Neuron (in vitro differentiated cells): Measurements from ENCODE around the gene TCF4.

Source experiments
- H2AFZ ChIP-seq: one replicate; pipeline ENCODE4 v1.6.1; 2013; ENCODE audit warnings: low read depth, mild to moderate bottlenecking, inconsistent platforms, low read length, moderate library complexity
- H3K27me3 ChIP-seq: one replicate; pipeline ENCODE4 v1.6.1; 2013; ENCODE audit warnings: low read length; ENCODE audit not compliant: insufficient read depth
- H3K36me3 ChIP-seq: one replicate; pipeline ENCODE4 v1.6.1; 2013; ENCODE audit warnings: low read length; ENCODE audit not compliant: insufficient read depth
- H3K4me1 ChIP-seq: one replicate; pipeline ENCODE4 v1.6.1; 2013; ENCODE audit warnings: low read length; ENCODE audit not compliant: insufficient read depth
- H3K4me3 ChIP-seq: 2 replicates; pipeline ENCODE4 v1.5.1; 2013; ENCODE audit warnings: mild to moderate bottlenecking, low read length, moderate library complexity
- H3K9me3 ChIP-seq: one replicate; pipeline ENCODE4 v1.6.1; 2013; ENCODE audit warnings: low read length

Gene TCF4

DNA sequence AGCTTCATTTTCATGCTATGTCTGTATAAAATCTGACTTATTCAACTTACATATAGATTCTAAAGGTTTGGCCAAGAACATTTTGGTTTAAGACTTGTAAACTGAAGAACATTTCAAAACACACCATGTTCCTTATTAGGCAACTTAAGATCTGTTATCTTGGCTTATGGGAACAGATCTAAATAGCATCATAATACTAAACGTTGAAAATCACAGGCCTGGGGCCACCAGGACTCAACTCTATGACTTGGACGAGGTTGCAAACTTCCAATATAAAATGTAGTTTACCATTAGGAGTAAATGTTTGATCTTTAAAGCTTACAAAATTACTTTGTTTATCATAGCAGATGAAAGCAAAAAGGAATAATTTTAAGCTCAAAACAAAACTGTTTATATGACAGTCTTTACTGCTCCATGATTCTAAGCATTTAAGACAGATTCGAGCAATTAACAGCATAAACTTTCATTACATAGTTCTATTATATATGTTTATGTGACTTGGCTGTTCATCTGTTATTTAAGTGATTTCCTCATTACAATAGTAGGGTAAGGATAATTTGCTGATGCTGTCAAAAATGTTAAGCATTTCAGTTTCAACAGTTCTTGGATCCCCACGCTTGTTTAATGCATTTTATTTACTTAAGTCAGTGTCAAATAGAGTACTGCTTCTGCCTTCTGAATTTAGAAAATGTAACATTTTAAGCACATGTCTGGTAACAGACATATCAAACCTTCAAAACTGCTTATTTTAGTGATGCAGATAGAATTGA lies 8.3 kb downstream of the TCF4 start:
- Histone ChIP-seq H3K4me1 (peaks cover 27% of the 10 kb centered on the region), H3K36me3 (peaks cover 45% of the 10 kb centered on the region), H2AFZ (no peak overlapping the region), H3K27me3 (no peaks in the 10 kb centered on the region), H3K9me3 (no peaks in the 10 kb centered on the region), H3K4me3 (no peak overlapping the region)

DNA sequence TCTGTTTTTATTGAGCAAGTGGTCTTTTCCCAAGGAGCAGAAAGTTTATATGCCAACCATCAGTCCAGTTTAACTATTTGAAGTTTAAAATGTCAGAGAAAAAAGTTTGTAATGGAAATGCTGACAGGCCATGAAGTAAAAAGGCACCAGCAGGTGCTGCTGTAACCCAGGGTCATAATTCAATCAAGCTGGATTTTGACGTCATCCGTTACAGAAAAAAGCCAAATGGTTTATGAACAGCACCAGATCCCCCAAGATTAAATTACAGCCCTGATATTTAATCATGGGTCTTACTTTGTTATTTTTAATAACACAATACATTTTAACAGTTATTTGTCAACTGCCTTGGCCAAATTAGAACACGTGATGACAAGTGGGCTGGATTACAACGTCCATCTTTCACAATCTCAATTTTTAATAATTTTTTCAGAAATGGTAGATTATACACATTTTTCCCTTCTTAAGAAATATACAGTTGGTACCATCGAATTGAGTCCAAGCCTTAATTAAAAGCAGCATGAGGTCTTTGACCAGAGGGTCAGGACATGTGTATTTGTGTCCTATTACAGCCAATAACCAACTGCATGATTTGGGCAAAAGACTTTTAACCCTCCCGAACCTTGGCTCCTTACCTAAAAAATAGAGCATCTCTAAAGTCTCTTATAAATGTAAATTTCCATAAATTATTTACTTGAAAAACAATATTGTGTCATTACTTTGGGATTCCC lies 10.0 kb downstream of the TCF4 start:
- peaks cover 45% of the 10 kb centered on the region for H3K36me3 ChIP-seq
- no peak overlapping the region for H3K4me3 ChIP-seq
- H3K4me1 ChIP-seq: peaks cover 12% of the 10 kb centered on the region

GRCh38 chr18:55576001-55576400 lies 12.0 kb downstream of the TCF4 start:
- no peak overlapping the region for H2AFZ ChIP-seq
- H3K4me3 ChIP-seq: no peak overlapping the region
- no peaks in the 10 kb centered on the region for H3K4me1 ChIP-seq
- no peaks in the 10 kb centered on the region for H3K27me3 ChIP-seq
- H3K36me3 ChIP-seq: peaks cover 43% of the 10 kb centered on the region
- no peaks in the 10 kb centered on the region for H3K9me3 ChIP-seq

More for the DNA sequence above, 10.0 kb downstream of the TCF4 start:
- Histone ChIP-seq H3K27me3 (no peaks in the 10 kb centered on the region), H2AFZ (no peak overlapping the region), H3K9me3 (no peaks in the 10 kb centered on the region)

DNA sequence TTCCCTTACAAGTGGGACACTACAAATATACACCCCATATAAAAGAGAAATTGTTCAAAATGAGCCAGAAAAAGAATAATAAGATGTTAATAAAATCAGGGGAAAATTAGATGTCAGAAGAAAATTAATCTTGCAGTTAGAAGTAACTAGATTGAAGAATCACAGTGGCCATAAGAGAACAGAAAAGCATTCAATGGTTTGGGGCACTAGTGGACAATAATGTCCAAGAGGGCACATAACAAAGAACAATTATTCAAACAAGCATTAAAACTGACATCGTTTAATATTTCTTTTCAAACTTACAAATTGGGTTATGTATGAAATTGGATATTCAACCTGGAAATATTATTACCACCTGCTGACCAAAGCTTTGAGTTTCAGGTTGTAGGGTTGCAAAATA lies 12.9 kb downstream of the TCF4 start:
- H3K9me3 ChIP-seq: no peaks in the 10 kb centered on the region
- H3K4me3 ChIP-seq: no peak overlapping the region
- no peak overlapping the region for H2AFZ ChIP-seq
- peaks cover 34% of the 10 kb centered on the region for H3K36me3 ChIP-seq
- no peaks in the 10 kb centered on the region for H3K4me1 ChIP-seq
- no peaks in the 10 kb centered on the region for H3K27me3 ChIP-seq

DNA sequence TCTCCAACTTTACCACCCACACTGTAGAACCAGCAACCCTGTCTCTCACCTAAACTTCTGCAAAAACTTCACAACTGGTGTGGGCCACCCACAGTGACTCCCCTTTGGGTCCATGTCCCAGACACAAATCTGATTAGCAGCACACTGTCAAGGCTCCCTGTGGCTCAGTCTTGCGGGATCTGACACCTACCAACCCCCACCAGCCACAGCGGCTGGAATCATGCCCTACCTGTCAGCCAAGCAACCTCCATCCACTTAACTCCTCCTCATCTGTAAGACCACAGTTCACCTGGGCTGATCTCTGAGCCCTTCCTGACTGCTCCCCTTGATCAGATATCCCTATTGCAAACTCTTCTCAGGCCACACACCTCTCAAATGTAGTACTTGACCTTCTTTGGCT lies 14.6 kb downstream of the TCF4 start:
- Histone ChIP-seq H3K27me3 (no peaks in the 10 kb centered on the region), H3K36me3 (peaks cover 29% of the 10 kb centered on the region), H2AFZ (no peak overlapping the region), H3K9me3 (no peaks in the 10 kb centered on the region), H3K4me1 (no peaks in the 10 kb centered on the region), H3K4me3 (no peak overlapping the region)

DNA sequence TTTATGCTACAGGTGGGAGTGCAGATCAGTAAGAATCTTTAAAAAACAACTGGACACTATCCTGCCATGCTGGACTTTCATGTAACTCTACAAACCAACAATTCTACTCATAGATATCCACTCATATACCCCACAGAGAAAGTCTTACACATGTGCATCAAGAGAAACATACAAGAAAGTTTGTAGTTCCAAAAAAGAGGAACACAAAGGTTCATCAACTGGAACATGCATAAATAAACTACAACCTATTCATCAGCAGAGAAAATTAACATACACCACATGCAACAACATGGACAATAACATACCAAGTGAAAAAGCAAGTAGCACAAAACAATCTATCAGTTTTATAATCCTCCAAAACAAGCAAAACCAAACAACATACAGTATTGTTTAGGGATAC lies 17.0 kb downstream of the TCF4 start:
- Histone ChIP-seq H3K27me3 (no peaks in the 10 kb centered on the region), H3K4me3 (no peak overlapping the region), H3K4me1 (no peaks in the 10 kb centered on the region), H3K36me3 (peaks cover 16% of the 10 kb centered on the region), H3K9me3 (no peaks in the 10 kb centered on the region), H2AFZ (no peak overlapping the region)

DNA sequence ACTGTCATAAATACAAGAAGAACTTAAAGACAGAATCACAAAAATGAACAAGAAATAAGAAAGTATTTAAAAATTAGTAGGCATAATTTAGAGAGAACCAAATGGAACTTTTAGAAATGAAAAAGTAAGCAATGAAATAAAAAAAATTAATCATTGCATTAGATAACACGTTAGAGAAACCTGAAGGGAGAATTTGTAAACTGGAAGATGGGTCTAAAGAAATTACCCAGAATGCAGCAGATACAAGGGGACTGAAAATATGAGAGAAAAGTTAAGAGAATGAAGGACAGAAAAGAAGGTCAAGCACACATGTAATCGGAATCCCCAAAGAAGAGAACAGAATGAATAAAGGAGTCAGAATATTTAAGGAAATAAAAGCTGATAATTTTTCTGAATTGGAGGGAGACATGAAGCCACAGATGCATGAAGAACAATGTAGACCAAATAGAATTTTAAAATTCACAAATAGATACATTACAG lies 21.5 kb downstream of the TCF4 start:
- Histone ChIP-seq H3K9me3 (peaks cover 9% of the 10 kb centered on the region), H3K4me1 (no peaks in the 10 kb centered on the region), H3K4me3 (no peak overlapping the region), H2AFZ (no peak overlapping the region), H3K27me3 (no peaks in the 10 kb centered on the region), H3K36me3 (peaks cover 9% of the 10 kb centered on the region)

DNA sequence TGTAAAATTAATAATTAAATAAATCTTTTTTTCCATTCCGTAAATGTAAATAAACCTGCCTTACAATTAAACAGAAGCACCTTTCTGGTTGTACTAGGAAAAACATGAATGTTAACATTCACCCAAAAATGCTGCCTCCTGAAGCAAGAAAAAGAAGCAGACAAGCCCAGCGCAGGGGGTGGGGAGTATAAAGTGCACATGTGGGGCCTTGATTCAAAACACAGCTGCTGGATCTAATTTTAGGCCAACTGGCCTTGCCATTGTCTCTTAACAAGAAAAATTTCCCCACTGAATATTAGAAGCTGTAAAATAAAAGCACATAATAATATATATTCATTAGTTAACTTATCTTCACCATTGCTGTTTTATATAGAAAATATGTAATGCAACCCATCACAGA lies 28.3 kb downstream of the TCF4 start:
- no peaks in the 10 kb centered on the region for H3K4me1 ChIP-seq
- H3K9me3 ChIP-seq: peaks cover 9% of the 10 kb centered on the region
- H3K36me3 ChIP-seq: peaks cover 13% of the 10 kb centered on the region
- H2AFZ ChIP-seq: no peak overlapping the region
- no peak overlapping the region for H3K4me3 ChIP-seq
- no peaks in the 10 kb centered on the region for H3K27me3 ChIP-seq

GRCh38 chr18:55557211-55557610 lies 30.8 kb downstream of the TCF4 start:
- Histone ChIP-seq H3K9me3 (peaks cover under 1% of the 10 kb centered on the region), H3K4me3 (no peak overlapping the region), H2AFZ (no peak overlapping the region), H3K36me3 (peaks cover 5% of the 10 kb centered on the region), H3K4me1 (no peaks in the 10 kb centered on the region), H3K27me3 (no peaks in the 10 kb centered on the region)

GRCh38 chr18:55555395-55556027 lies 32.5 kb downstream of the TCF4 start:
- no peaks in the 10 kb centered on the region for H3K4me1 ChIP-seq
- no peak overlapping the region for H3K4me3 ChIP-seq
- H2AFZ ChIP-seq: no peak overlapping the region
- H3K9me3 ChIP-seq: peaks cover 4% of the 10 kb centered on the region
- peaks cover 11% of the 10 kb centered on the region for H3K36me3 ChIP-seq
- H3K27me3 ChIP-seq: no peaks in the 10 kb centered on the region

DNA sequence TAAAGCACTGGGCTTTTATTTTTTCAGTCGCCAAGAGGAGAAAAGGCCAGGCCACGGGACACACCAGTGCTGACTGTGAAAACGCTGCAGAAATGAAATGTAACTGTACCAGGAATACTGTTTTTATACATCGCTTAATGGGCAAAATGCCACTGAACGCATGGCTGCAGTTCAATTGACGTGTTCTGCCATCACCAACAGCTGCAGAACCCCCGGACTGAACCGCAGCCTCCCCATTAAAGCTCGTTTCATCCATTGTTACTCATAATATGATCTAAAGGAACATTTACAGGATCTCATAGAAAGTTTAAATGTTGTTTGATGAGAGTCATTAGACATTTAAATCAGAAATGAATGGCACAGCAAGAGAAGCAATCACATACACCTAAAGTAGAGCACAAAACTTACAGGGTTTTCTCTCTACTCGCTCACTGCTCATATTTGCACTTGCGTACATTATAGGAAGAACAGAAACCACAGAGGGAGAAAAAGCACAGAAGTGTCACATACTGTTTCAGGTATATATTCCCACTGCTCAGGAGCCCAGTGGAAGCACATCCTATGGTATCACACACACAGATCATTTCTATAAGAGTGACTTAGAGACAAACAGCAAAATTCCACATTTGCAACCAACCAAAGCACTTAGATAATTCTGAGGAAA lies 35.3 kb downstream of the TCF4 start:
- Histone ChIP-seq H3K4me3 (no peak overlapping the region), H3K36me3 (peaks cover 9% of the 10 kb centered on the region), H3K9me3 (peaks cover 4% of the 10 kb centered on the region), H3K4me1 (peaks cover 9% of the 10 kb centered on the region), H2AFZ (no peak overlapping the region), H3K27me3 (no peaks in the 10 kb centered on the region)

DNA sequence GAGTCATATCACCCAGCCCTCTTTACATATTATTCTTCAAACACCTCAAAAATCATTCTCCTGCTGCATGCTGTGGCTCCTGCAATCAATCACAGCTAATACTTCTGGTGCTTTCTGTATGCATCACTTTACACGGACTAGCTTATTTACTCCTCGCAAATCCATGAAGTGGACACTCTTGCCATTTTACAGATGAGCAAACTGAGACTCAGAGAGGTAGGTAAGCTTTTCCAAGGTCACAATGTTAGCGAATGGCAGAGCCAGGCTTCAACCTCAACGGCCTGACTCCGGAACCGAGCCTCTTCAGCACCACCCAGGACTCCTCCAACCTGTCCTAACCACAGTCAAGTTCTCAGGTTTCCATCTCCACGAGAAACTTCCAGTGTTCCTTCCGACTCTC lies 36.8 kb downstream of the TCF4 start:
- Histone ChIP-seq H3K4me1 (peaks cover 20% of the 10 kb centered on the region), H2AFZ (no peak overlapping the region), H3K9me3 (peaks cover 4% of the 10 kb centered on the region), H3K4me3 (no peak overlapping the region), H3K36me3 (peaks cover 6% of the 10 kb centered on the region), H3K27me3 (no peaks in the 10 kb centered on the region)

DNA sequence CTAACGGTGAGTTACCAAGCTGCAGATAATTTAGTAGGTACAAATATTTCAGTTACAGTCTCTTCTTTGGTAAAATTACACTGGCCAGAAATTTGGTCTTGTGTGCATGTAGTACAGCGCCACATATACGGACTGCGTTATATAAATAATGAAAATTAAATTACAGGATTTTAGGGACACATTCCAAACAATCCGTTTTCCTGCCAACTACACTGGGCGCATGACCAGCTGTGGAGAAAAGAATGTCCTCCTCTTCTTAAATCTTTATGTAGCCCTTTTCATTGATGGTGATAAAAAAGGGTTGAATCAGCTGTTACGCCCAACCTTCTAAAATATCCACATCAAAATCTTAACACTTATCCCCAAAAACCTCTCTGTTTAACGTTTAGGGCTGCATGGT lies 37.5 kb downstream of the TCF4 start:
- no peaks in the 10 kb centered on the region for H3K27me3 ChIP-seq
- no peak overlapping the region for H3K4me3 ChIP-seq
- H3K9me3 ChIP-seq: peaks cover 4% of the 10 kb centered on the region
- H3K4me1 ChIP-seq: peaks cover 20% of the 10 kb centered on the region
- no peak overlapping the region for H2AFZ ChIP-seq
- peaks cover 6% of the 10 kb centered on the region for H3K36me3 ChIP-seq
